Inflammatory macrophage treated with lipopolysaccharide for 4 hours (primary cell): ENCODE measurements around the gene SLC15A3.
"Not testable (repeated sequence)": the region's sequence is repeated elsewhere in the genome, so short reads cannot be mapped to it uniquely, and the experiment has no call there.

Source experiments
- DNase-seq: peaks from one replicate; pipeline ENCODE4 v3.0.0-alpha.2; 2020

SLC15A3 gene

GRCh38 chr11:60974316-60974715 is 22.3 kb upstream of the SLC15A3 start:
- not testable (repeated sequence) for DNase-seq

GRCh38 chr11:60973699-60974098 is 21.7 kb upstream of the SLC15A3 start:
- no peak for DNase-seq

- DNase-seq, result no peak
Measured at GRCh38 chr11:60972182-60973030, 20.4 kb upstream of the SLC15A3 start.

GRCh38 chr11:60971520-60971919 is 19.5 kb upstream of the SLC15A3 start, which contains the start of gene CD6:
TSS of gene CD6 (plus strand) at chr11:60971680. CDS start at chr11:60971866, 186 bp downstream.
- no peak for DNase-seq

GRCh38 chr11:60970890-60971289 is 18.9 kb upstream of the SLC15A3 start:
- no peak for DNase-seq

GRCh38 chr11:60970369-60970774 is 18.4 kb upstream of the SLC15A3 start:
- DNase-seq, result peak; percentile 58

GRCh38 chr11:60968223-60968622 is 16.2 kb upstream of the SLC15A3 start:
- no peak for DNase-seq

- DNase-seq, result peak; percentile 53
Measured at GRCh38 chr11:60966890-60967289, 14.9 kb upstream of the SLC15A3 start.

GRCh38 chr11:60964801-60965200 is 12.8 kb upstream of the SLC15A3 start:
- no peak for DNase-seq

- no peak for DNase-seq
Measured at GRCh38 chr11:60960405-60960804, 8.4 kb upstream of the SLC15A3 start.

GRCh38 chr11:60959431-60959830 is 7.5 kb upstream of the SLC15A3 start:
- no peak for DNase-seq

GRCh38 chr11:60957188-60957587 is 5.2 kb upstream of the SLC15A3 start:
- no peak for DNase-seq

- no peak for DNase-seq
Measured at GRCh38 chr11:60955571-60955970, 3.6 kb upstream of the SLC15A3 start.

- peak; percentile 94 for DNase-seq
Measured at GRCh38 chr11:60954421-60954820, 2.4 kb upstream of the SLC15A3 start.

GRCh38 chr11:60953781-60954180 is 1.8 kb upstream of the SLC15A3 start:
- DNase-seq, result peak; percentile 97

- DNase-seq, result no peak
Measured at GRCh38 chr11:60952742-60953170, 780 bp upstream of the SLC15A3 start.

- DNase-seq, result peak; percentile 64
Measured at GRCh38 chr11:60951606-60951903, 421 bp downstream of the SLC15A3 start.

GRCh38 chr11:60950933-60951605 is 907 bp downstream of the SLC15A3 start:
- DNase-seq, result peak; percentile 64

- peak; percentile 35 for DNase-seq
Measured at GRCh38 chr11:60950024-60950423, 2.0 kb downstream of the SLC15A3 start.

GRCh38 chr11:60948250-60948649 is 3.7 kb downstream of the SLC15A3 start:
- DNase-seq, result no peak

GRCh38 chr11:60947700-60948099 is 4.3 kb downstream of the SLC15A3 start:
- no peak for DNase-seq

GRCh38 chr11:60946601-60947264 is 5.2 kb downstream of the SLC15A3 start:
- DNase-seq, result no peak

- DNase-seq, result no peak
Measured at GRCh38 chr11:60945295-60945667, 6.7 kb downstream of the SLC15A3 start.
